Activated CD4-positive, alpha-beta T cell treated with anti-CD3 and anti-CD28 coated beads, Interleukin-2, amount 10 ng/mL, durations not matched to agents 7 days and 5 days (primary cell): Measurements from ENCODE around the gene ERP29. TPM values are rescaled to one million over a fixed set of nuclear protein-coding genes. Genes with fewer than 3 reads are reported as not detected.
"Not testable (repeated sequence)": the region's sequence is repeated elsewhere in the genome, so short reads cannot be mapped to it uniquely, and the experiment has no call there.

Experiments
- CTCF ChIA-PET: fragments of 350-600 bp; sonication (Branson Sonifier 250); formaldehyde crosslinking; loops from one replicate; lab custom pipeline; 2021; ENCODE audit warnings: antibody characterized with exemption; lab: Charles Lee
- POLR2A ChIA-PET: fragments of 350-600 bp; sonication (Branson Sonifier 250); formaldehyde crosslinking; loops from one replicate; lab custom pipeline; 2021; ENCODE audit warnings: antibody characterized with exemption; lab: Charles Lee
- DNase-seq: peaks from one replicate; pipeline ENCODE4 v3.0.0-alpha.2; 2020
- H3K27ac Mint-ChIP-seq: one replicate; pipeline ENCODE4 v1.8.0; 2021; ENCODE audit warnings: mild to moderate bottlenecking, moderate library complexity, mixed read lengths
- H3K27me3 Mint-ChIP-seq: one replicate; pipeline ENCODE4 v1.8.0; 2021; ENCODE audit warnings: mixed read lengths
- H3K36me3 Mint-ChIP-seq: one replicate; pipeline ENCODE4 v1.8.0; 2021; ENCODE audit warnings: low read depth, mixed read lengths
- H3K4me1 Mint-ChIP-seq: one replicate; pipeline ENCODE4 v1.8.0; 2021; ENCODE audit warnings: mixed read lengths
- H3K4me3 Mint-ChIP-seq: one replicate; pipeline ENCODE4 v1.8.0; 2021; ENCODE audit warnings: mild to moderate bottlenecking, moderate library complexity, mixed read lengths
- H3K9me3 Mint-ChIP-seq: one replicate; pipeline ENCODE4 v1.8.0; 2021; ENCODE audit warnings: mixed read lengths
- total RNA-seq, 2 experiments: library from RNA; stranded (reverse); gene quantifications; one replicate each; pipeline ENCODE4 v1.2.3, GENCODE V29; 2021

The ERP29 gene
- total RNA-seq, 2 experiments from 2014 or later = 177 to 181 TPM

DNA sequence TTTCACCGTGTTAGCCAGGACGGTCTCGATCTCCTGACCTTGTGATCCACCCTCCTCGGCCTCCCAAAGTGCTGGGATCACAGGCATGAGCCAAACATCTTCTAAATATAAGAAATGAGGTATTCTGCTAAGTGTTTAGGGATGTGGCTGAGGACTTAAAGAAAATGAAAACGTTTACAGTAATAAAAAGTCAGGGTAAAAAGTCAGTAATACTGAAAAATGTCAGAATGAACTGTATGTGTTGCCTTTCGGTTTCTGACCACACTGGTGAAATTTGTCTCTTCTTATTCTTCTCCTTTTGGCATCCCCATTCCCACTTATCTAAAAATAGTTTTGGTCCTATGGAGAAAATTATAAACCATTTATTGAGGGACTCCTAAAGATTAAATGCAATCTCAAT, 20.8 kb upstream of the ERP29 start:
- H3K4me3 Mint-ChIP-seq = peak overlapping the region; percentile 79
- peaks cover 46% of the 10 kb centered on the region for H3K36me3 Mint-ChIP-seq
- peak overlapping the region; percentile 90 for H3K27ac Mint-ChIP-seq
- ChIA-PET POLR2A (interaction anchor here (1.1 kb wide), 1 partner anchor 22 kb away, joined by 3 read pairs; no protein-coding TSS in a partner anchor), CTCF (interaction anchor here (0.9 kb wide), 1 partner anchor 138 kb away, joined by 5 read pairs; no protein-coding TSS in a partner anchor)
- peaks cover 3% of the 10 kb centered on the region for H3K9me3 Mint-ChIP-seq
- H3K4me1 Mint-ChIP-seq = peaks cover 63% of the 10 kb centered on the region
- H3K27me3 Mint-ChIP-seq = no peaks in the 10 kb centered on the region
- no peak for DNase-seq

DNA sequence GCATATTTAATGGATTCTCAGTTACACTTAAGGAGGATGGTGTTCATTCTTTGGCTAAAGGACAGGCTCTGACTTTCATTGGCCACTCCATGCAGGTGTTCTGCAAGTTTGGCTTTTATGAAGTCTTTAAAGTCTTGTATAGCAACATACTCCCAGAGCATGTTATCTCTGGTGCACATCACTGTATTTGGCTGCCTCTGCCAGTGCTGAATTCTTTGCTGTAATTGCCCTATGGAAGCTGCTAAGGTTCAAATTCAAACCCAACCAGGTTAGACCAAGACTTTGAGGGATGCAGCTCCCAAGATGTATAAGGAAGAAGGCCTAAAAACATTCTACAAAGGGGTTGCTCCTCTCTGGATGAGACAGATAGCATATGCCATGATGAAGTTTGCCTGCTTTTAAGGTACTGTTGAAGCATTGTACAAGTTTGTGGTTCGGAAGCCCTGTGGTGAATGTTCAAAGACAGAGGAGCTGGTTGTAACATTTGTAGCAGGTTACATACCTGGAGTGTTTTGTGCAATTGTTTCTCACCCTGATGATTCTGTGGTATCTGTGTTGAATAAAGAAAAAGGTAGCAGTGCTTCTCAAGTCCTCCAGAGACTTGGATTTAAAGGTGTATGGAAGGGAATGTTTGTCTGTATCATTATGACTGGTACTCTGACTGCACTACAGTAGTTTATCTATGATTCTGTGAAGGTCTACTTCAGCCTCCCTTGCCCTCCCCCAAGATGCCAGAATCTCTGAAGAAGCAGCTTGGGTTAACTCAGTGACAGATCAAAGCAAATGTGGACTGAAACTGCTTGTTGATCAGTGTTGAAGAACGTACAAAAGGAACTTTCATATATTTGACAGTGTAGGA, 19.7 kb upstream of the ERP29 start:
- CTCF ChIA-PET = interaction anchor here (0.6 to 1.2 kb wide), 3 partner anchors 10 to 425 kb away, joined by 3 to 4 read pairs (median 3); no protein-coding TSS in a partner anchor
- DNase-seq = peak; percentile 71
- H3K4me1 Mint-ChIP-seq = peaks cover 69% of the 10 kb centered on the region

DNA sequence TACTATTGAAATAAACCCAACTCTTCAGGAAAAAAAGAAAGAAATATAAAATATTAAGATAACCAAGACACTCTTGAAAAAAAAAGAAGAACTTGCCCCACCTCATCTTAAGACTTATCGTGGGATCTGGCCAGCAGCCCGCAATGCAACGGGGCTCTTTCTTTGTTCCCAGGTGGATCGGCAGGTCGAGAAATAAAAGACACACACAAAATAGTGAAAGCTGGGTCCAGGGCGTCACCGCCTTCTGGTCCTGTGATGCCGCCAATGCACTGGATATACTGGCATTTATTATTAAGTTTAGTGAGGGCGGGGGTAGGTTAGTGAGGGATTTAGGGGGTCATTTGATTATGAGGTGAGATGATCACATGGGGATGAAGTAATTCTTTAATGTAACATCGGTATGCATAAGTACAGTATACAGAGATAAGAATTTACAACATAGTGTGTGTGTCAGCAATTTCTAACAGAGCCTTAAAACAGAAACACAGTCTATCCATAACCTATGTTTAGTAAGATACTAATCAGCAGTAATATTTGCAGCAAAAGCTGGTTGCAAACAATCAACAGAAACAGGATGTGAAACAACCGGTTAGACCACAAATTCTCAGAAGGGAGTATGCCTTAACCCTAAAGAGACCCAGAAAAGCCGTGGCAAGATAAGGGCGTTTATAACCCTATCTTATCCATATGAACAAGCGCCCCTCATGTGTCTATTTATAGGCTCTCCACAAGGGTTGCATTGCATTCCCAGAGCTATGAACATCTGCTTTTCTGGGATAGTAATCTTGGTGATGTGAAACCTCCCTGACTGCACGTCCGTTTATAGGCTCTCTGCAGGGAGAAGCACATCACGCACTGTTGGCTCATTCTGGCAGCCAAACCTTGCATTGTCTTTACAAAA, 18.8 kb upstream of the ERP29 start:
- peaks cover 45% of the 10 kb centered on the region for H3K36me3 Mint-ChIP-seq
- not testable (repeated sequence) for H3K9me3 Mint-ChIP-seq, H3K27me3 Mint-ChIP-seq
- H3K27ac Mint-ChIP-seq = peak overlapping the region; percentile 90
- H3K4me1 Mint-ChIP-seq = peaks cover 68% of the 10 kb centered on the region
- ChIA-PET CTCF (interaction anchor here (1.1 kb wide), 1 partner anchor 9 kb away, joined by 3 read pairs; no protein-coding TSS in a partner anchor), POLR2A (interaction anchor here (0.7 to 1.5 kb wide), 2 partner anchors 18 to 20 kb away, joined by 3 to 6 read pairs; no protein-coding TSS in a partner anchor)
- DNase-seq = peak; percentile 66
- peak overlapping the region; percentile 79 for H3K4me3 Mint-ChIP-seq

More for the DNA sequence above, 19.7 kb upstream of the ERP29 start:
- Mint-ChIP-seq H3K4me3 (peak overlapping the region; percentile 79), H3K9me3 (no peaks in the 10 kb centered on the region), H3K27me3 (no peaks in the 10 kb centered on the region), H3K27ac (peak overlapping the region; percentile 90), H3K36me3 (peaks cover 47% of the 10 kb centered on the region)
- POLR2A ChIA-PET = interaction anchor here (1.0 kb wide), 1 partner anchor 29 kb away, joined by 3 read pairs; no protein-coding TSS in a partner anchor

DNA sequence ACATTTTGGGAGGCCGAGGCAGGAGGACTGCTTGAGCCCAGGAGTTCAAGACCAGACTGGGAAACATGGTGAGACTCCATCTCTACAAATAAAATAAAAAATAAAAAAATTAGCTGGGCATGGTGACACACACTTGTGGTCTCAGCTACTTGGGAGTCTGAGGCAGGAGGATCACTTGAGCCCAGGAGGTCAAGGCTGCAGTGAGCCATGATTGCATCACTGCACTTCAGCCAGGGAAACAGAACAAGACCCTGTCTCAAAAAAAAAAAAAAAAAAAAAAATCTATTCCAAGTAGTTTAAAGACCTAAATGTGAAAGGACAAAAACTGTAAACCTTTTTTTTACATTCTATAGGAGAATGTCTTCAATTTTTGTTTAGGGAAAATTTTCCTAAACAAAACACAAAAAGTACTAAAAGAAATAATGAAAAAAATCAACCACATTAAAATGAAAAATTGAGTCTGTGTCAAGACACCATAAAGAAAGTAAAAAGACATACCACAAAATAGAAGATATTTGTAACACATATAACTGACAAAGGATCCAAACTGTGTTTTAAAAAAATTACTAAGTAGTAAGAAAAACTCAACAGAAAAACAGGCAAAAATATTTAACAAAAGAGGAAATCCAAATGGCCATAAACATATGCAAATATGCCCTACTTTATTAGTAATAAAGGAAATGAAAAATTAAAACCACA, 17.3 kb upstream of the ERP29 start:
- DNase-seq = no peak
- ChIA-PET CTCF (interaction anchor here (0.8 to 1.1 kb wide), 2 partner anchors 18 to 39 kb away, joined by 3 read pairs; partner anchors contain the start of gene ERP29), POLR2A (interaction anchor here (1.5 kb wide), 1 partner anchor 18 kb away, joined by 6 read pairs; no protein-coding TSS in a partner anchor)
- Mint-ChIP-seq H3K27me3 (no peaks in the 10 kb centered on the region), H3K4me3 (no peak overlapping the region), H3K4me1 (peaks cover 77% of the 10 kb centered on the region), H3K36me3 (peaks cover 44% of the 10 kb centered on the region), H3K27ac (peak overlapping the region; percentile 90), H3K9me3 (no peaks in the 10 kb centered on the region)

DNA sequence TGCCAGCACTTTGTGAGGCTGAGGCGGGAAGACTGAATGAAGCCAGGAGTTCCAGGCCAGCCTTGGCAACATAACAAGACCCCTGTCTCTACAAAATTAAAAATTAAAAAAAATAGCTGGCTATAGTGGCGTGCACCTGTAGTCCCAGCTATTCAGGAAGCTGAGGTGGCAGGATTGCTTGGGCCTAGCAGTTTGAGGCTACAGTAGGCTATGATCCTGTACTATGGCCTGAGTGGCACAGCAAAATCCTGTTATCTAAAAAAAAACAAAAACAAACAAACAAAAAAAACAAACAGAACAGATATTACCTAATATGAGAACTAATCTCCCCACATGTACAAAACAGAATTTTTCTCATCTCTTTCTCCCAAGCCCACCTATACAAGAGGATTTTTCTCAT, 15.9 kb upstream of the ERP29 start:
- H3K27me3 Mint-ChIP-seq = no peaks in the 10 kb centered on the region
- no peak overlapping the region for H3K27ac Mint-ChIP-seq
- no peaks in the 10 kb centered on the region for H3K9me3 Mint-ChIP-seq
- H3K4me1 Mint-ChIP-seq = peaks cover 82% of the 10 kb centered on the region
- H3K4me3 Mint-ChIP-seq = no peak overlapping the region
- DNase-seq = no peak
- ChIA-PET CTCF (interaction anchor here (0.6 to 1.3 kb wide), 2 partner anchors 13 to 17 kb away, joined by 3 read pairs; no protein-coding TSS in a partner anchor), POLR2A (no interaction called here)
- peaks cover 48% of the 10 kb centered on the region for H3K36me3 Mint-ChIP-seq

DNA sequence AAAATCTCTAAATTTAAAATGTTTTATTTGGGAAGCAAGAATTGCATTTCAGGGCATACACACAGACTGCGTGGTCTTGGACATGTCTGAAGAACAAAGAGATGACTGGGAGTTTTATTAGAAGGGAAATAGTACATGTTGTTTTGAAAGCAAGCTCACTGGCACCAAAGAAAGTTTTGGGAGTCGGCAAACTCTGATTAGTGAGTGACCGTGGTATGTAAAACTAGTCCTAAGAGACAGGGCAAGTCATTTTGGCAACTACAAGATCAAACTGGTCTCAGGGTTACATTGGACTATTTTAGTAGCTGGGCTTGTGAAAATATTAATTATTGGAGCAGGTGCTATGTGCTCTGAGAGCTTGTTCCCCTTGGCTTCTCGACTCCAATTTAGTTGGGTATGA, 15.2 kb upstream of the ERP29 start:
- H3K27ac Mint-ChIP-seq = no peak overlapping the region
- H3K9me3 Mint-ChIP-seq = no peaks in the 10 kb centered on the region
- ChIA-PET POLR2A (no interaction called here), CTCF (interaction anchor here (1.3 kb wide), 1 partner anchor 12 kb away, joined by 3 read pairs; no protein-coding TSS in a partner anchor)
- no peaks in the 10 kb centered on the region for H3K27me3 Mint-ChIP-seq
- peaks cover 52% of the 10 kb centered on the region for H3K36me3 Mint-ChIP-seq
- H3K4me3 Mint-ChIP-seq = no peak overlapping the region
- peaks cover 81% of the 10 kb centered on the region for H3K4me1 Mint-ChIP-seq
- DNase-seq = no peak

DNA sequence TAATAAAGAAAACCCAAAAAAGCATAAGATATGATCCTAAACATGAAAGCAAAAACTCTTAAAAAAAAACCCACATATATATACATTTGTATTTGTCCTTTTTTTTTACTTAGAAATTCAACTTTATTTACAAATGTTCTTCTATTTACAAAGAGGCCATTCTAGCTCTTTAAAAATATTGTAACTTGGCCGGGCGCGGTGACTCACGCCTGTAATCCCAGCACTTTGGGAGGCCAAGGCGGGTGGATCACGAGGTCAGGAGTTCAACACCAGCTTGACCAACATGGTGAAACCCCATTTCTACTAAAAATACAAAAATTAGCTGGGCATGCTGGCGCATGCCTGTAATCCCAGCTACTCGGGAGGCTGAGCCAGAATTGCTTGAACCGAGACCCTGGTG, 14.1 kb upstream of the ERP29 start:
- CTCF ChIA-PET, H3K27me3 Mint-ChIP-seq, DNase-seq, H3K9me3 Mint-ChIP-seq, POLR2A ChIA-PET, H3K27ac Mint-ChIP-seq, H3K4me3 Mint-ChIP-seq: not testable (repeated sequence)
- peaks cover 57% of the 10 kb centered on the region for H3K36me3 Mint-ChIP-seq
- peaks cover 76% of the 10 kb centered on the region for H3K4me1 Mint-ChIP-seq

DNA sequence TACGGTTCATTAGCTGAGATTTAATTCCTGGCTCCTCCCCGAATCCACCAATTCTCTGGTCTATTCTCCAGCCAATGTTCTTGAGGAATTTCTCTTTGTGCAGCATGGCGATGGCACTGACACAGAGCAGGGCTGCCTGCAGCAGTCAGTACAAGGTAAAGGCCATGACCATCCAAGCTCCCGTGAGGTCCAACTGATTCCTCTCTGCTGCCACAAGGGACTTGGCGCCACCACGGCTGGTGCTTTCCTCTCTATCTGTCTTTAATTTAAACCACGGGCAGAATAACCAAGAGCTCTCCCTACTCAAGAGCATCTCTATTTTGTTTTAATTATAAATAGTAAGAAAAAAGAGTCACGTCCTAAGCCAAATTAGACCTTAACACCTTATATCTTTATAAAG, 12.4 kb upstream of the ERP29 start:
- ChIA-PET CTCF (interaction anchor here (0.6 to 1.1 kb wide), 3 partner anchors 12 to 75 kb away, joined by 3 to 4 read pairs (median 3); partner anchors contain the start of genes ERP29 and TMEM116), POLR2A (interaction anchor here (0.6 kb wide), 1 partner anchor 35 kb away, joined by 12 read pairs; no protein-coding TSS in a partner anchor)
- DNase-seq = no peak
- H3K4me3 Mint-ChIP-seq = peak overlapping the region; percentile 65
- H3K36me3 Mint-ChIP-seq = peaks cover 55% of the 10 kb centered on the region
- peaks cover 72% of the 10 kb centered on the region for H3K4me1 Mint-ChIP-seq
- no peaks in the 10 kb centered on the region for H3K9me3 Mint-ChIP-seq
- H3K27me3 Mint-ChIP-seq = no peaks in the 10 kb centered on the region
- peak overlapping the region; percentile 81 for H3K27ac Mint-ChIP-seq

DNA sequence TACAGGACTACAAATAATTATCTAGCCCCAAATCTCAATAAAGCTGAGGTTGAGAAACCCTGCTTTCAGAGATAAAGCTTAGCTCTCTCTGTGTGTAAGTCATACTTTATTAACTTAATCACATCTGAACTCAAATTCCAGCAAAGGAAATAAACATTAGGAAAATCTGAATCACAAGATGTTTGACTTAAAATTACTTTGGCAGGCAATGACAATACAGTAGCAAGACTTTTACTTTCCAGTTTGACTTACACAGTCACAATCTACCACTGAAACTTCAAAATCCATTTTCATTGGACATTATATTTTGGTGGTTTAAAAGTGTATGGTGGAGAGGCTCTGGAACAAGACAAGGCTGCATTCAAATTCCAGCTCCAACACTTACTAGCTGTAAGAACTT, 11.7 kb upstream of the ERP29 start:
- Mint-ChIP-seq H3K27ac (peak overlapping the region; percentile 81), H3K27me3 (no peaks in the 10 kb centered on the region), H3K4me3 (peak overlapping the region; percentile 65), H3K36me3 (peaks cover 49% of the 10 kb centered on the region), H3K9me3 (no peaks in the 10 kb centered on the region), H3K4me1 (peaks cover 71% of the 10 kb centered on the region)
- no peak for DNase-seq
- CTCF ChIA-PET = interaction anchor here (0.6 to 1.1 kb wide), 4 partner anchors 11 to 403 kb away, joined by 3 to 4 read pairs (median 3); partner anchors contain the start of genes ERP29 and TMEM116
- POLR2A ChIA-PET = interaction anchor here (0.6 kb wide), 1 partner anchor 36 kb away, joined by 12 read pairs; no protein-coding TSS in a partner anchor

DNA sequence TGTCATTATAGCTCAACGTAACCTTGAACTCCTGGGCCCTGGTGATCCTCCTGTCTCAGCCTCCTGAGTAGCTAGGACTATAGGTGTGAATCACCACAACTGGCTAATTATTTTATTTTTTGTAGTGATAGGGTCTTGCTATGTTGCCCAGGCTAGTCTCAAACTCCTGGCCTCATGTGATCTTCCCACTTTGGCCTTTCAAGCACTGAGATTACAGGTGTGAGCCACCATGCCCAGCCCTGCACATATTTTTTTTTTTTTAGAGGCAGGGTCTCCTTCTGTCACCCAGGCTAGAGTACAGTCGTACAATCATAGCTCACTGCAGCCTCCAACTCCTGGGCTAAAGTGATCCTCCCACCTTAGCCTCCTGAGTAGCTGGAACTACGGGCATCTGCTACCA, 9.2 kb upstream of the ERP29 start:
- no peak for DNase-seq
- H3K27me3 Mint-ChIP-seq = no peaks in the 10 kb centered on the region
- H3K36me3 Mint-ChIP-seq = peaks cover 33% of the 10 kb centered on the region
- H3K4me3 Mint-ChIP-seq = no peak overlapping the region
- POLR2A ChIA-PET = no interaction called here
- CTCF ChIA-PET = interaction anchor here (0.6 to 3.0 kb wide), 4 partner anchors 9 to 92 kb away, joined by 3 to 13 read pairs (median 3); partner anchors contain the start of genes ERP29 and TMEM116
- peaks cover 61% of the 10 kb centered on the region for H3K4me1 Mint-ChIP-seq
- H3K9me3 Mint-ChIP-seq = no peaks in the 10 kb centered on the region
- no peak overlapping the region for H3K27ac Mint-ChIP-seq
